A549 treated with CORT108297 at 1 μM for 4 hours (cell line): ENCODE measurements around the gene ZNF804B. TPM values are rescaled to one million over a fixed set of nuclear protein-coding genes. Genes with fewer than 3 reads are reported as not detected.

Source experiments
- total RNA-seq: library from RNA; stranded (reverse); fragments of 200-300 nt; extraction: Qiagen RNA extraction; gene quantifications from 5 replicates; pipeline ENCODE4 v1.2.3, GENCODE V29; 2022

Gene ZNF804B
- not detected in 5 replicates for total RNA-seq

GRCh38 chr7:88759230-88760135 lies at the start of gene ZNF804B:
TSS of gene ZNF804B (plus strand) at chr7:88759700. CDS start at chr7:88759977, 277 bp downstream.

GRCh38 chr7:88795553-88795952 lies 36.1 kb downstream of the ZNF804B start, which contains the start of gene TEX47:
TSS of gene TEX47 (minus strand) at chr7:88795737. CDS start at chr7:88794942, 795 bp downstream.

Other genes starting within 250 kb of the ZNF804B start
- not detected in 5 replicates for gene TEX47, start 36.0 kb downstream of the ZNF804B start, total RNA-seq